ENCODE measurements around the gene COL8A1. TPM values are rescaled to one million over a fixed set of nuclear protein-coding genes. Genes with fewer than 3 reads are reported as not detected.

Gene COL8A1
- total and polyA plus RNA-seq, 10 of the 15 experiments (the other 5 are each of a cell fraction or from before 2014, with no cell fraction given), result 0.04 to 0.73 (median 0.10) TPM; not detected in 5

DNA sequence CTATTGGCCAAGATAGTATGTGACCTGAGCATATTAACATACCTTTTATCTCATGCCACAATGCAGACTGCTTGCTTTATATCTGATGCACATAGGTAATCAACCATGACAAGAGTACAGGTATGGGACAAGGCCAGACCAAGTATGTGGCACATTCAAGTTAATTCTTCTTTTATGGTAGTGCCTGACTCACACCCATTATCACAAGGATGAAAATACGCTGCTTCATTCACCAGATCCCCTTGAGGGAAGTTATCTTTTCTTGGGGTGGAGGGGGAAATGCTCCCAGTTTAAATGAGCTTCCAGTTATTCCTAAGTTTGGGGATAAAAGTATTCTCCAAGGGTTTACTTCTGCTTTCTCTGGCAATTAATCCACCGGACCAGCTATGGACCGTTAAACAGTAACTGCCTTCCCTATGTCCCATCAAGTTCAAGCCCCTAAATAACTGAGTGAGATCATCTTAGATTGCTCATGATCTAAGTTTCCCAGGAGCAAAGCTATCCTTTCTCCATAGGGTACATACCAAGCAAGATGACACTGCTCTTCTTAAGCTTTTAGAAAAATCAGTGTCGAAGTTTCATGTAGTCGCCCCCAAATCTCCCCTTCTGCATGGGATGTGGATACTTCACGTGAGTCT, 1.9 kb downstream of the COL8A1 start:
- Histone ChIP-seq H3K27me3 (replicated peaks in 1 of 2; ENCODE audit: control insufficient read depth in 2 of 2, insufficient read depth in 2 of 2, low read length in 1 of 2) (peaks cover 4 to 12% of the 10 kb centered on the region in 2 experiments; a peak in 3 of 4 replicates), H3K36me3 (ENCODE audit: control insufficient read depth in 2 of 2, insufficient read depth in 2 of 2, low read length in 1 of 2) (no peaks in the 10 kb centered on the region), H3K9ac (ENCODE audit: control insufficient read depth, insufficient read depth, low read length) (no peak overlapping the region), H3K9me3 (replicated peaks; ENCODE audit: control insufficient read depth, insufficient read depth, low read length) (no peaks in the 10 kb centered on the region), H4K20me1 (ENCODE audit: control insufficient read depth, insufficient read depth) (no peaks in the 10 kb centered on the region), H3K79me2 (ENCODE audit: control insufficient read depth, insufficient read depth, low read length) (no peaks in the 10 kb centered on the region), H3K4me2 (ENCODE audit: control insufficient read depth, insufficient read depth) (no peak overlapping the region), H3K4me3 (no peak overlapping the region), H3K4me1 (ENCODE audit: control insufficient read depth, insufficient read depth, low read length) (no peaks in the 10 kb centered on the region), H3K27ac (ENCODE audit: control insufficient read depth, insufficient read depth) (no peak overlapping the region), H2AFZ (ENCODE audit: control insufficient read depth, low read depth, low read length) (no peak overlapping the region)
- SMC1A ChIA-PET (ENCODE audit: uncharacterized antibody, unreplicated experiment), result interaction anchor here (0.6 to 0.8 kb wide), 2 partner anchors 13 to 179 kb away, joined by 3 to 4 read pairs; no protein-coding TSS in a partner anchor
- POLR2A ChIA-PET, result no interaction called here
- CTCF ChIA-PET, result interaction anchor here (0.8 to 9.7 kb wide), 8 partner anchors 8 to 140 kb away, joined by 3 to 78 read pairs (median 4); no protein-coding TSS in a partner anchor
- ATAC-seq (no peak), DNase-seq (ENCODE audit: low read depth, low spot score) (no peak), FAIRE-seq (no peak)
- RAD21 ChIA-PET (ENCODE audit: unreplicated experiment), result no interaction called here
- BruUV-seq (replicated peaks), result no TSS peak
- intact Hi-C loops (cut with micrococcal nuclease; ENCODE audit: unreplicated experiment), result no loop called here
- TF ChIP-seq SUPT20H (IDR thresholded peaks at IDR 0.05; ENCODE audit: borderline replicate concordance, control insufficient read depth, low read depth, low read length), result no peak
- no peak for TF ChIP-seq EED (IDR thresholded peaks at IDR 0.05; ENCODE audit: low read depth)
- no peak for TF ChIP-seq SREBF1 (IDR thresholded peaks at IDR 0.05; ENCODE audit: low read length)
- 49% methylated on average over 6 of the region's 6 CpGs for WGBS (ENCODE audit: insufficient coverage, insufficient replicate concordance, low lambda C conversion rate, missing lambda C conversion rate)
- in situ Hi-C loops (cut with MboI), result no loop called here

DNA sequence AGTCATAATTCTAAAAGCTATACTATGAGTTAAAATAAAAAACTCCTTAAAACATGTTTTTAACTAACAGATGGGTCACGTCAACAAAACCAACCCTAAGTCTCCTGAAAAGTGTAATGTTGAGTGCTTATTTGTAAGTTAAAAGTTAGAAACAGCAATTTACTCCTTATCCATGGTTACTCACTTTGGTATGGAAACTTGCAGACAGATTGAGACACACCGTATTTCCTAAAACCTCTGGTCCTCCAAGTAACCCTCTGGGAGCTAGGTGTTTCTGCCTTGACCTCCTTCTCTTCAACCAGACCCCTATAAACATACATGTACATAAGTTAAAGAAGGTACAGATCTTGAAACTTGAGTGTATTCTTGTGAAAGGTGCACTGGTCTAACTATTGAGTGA, 3.1 kb downstream of the COL8A1 start:
- WGBS (ENCODE audit: insufficient coverage, insufficient replicate concordance, low lambda C conversion rate, missing lambda C conversion rate), result 4% methylated on average over 2 of the region's 2 CpGs
- in situ Hi-C loops (cut with MboI), result no loop called here
- Histone ChIP-seq H4K20me1 (ENCODE audit: control insufficient read depth, insufficient read depth) (no peaks in the 10 kb centered on the region), H3K27ac (ENCODE audit: control insufficient read depth, insufficient read depth) (no peak overlapping the region), H2AFZ (ENCODE audit: control insufficient read depth, low read depth, low read length) (no peak overlapping the region), H3K9ac (ENCODE audit: control insufficient read depth, insufficient read depth, low read length) (no peak overlapping the region), H3K4me1 (ENCODE audit: control insufficient read depth, insufficient read depth, low read length) (no peaks in the 10 kb centered on the region), H3K4me3 (no peak overlapping the region), H3K27me3 (replicated peaks in 1 of 2; ENCODE audit: control insufficient read depth in 2 of 2, insufficient read depth in 2 of 2, low read length in 1 of 2) (peaks cover 4 to 12% of the 10 kb centered on the region in 2 experiments; a peak in 3 of 4 replicates), H3K36me3 (ENCODE audit: control insufficient read depth in 2 of 2, insufficient read depth in 2 of 2, low read length in 1 of 2) (no peaks in the 10 kb centered on the region), H3K9me3 (replicated peaks; ENCODE audit: control insufficient read depth, insufficient read depth, low read length) (no peaks in the 10 kb centered on the region), H3K4me2 (ENCODE audit: control insufficient read depth, insufficient read depth) (no peak overlapping the region), H3K79me2 (ENCODE audit: control insufficient read depth, insufficient read depth, low read length) (no peaks in the 10 kb centered on the region)
- TF ChIP-seq HDAC2 (IDR thresholded peaks at IDR 0.05) (no peak), WRNIP1 (IDR thresholded peaks at IDR 0.05; ENCODE audit: borderline replicate concordance, low read depth, low read length) (no peak), RBBP5 (conservative IDR thresholded peaks at IDR 0.05) (no peak), TBL1XR1 (IDR thresholded peaks at IDR 0.05; ENCODE audit: low read depth, low read length) (no peak), IRF4 (IDR thresholded peaks at IDR 0.05; ENCODE audit: low read depth, low read length) (no peak), CREM (IDR thresholded peaks at IDR 0.05; ENCODE audit: low read depth) (no peak), MTA3 (IDR thresholded peaks at IDR 0.05; ENCODE audit: borderline replicate concordance, low read length) (no peak)
- TF ChIP-seq, protein P1, sequence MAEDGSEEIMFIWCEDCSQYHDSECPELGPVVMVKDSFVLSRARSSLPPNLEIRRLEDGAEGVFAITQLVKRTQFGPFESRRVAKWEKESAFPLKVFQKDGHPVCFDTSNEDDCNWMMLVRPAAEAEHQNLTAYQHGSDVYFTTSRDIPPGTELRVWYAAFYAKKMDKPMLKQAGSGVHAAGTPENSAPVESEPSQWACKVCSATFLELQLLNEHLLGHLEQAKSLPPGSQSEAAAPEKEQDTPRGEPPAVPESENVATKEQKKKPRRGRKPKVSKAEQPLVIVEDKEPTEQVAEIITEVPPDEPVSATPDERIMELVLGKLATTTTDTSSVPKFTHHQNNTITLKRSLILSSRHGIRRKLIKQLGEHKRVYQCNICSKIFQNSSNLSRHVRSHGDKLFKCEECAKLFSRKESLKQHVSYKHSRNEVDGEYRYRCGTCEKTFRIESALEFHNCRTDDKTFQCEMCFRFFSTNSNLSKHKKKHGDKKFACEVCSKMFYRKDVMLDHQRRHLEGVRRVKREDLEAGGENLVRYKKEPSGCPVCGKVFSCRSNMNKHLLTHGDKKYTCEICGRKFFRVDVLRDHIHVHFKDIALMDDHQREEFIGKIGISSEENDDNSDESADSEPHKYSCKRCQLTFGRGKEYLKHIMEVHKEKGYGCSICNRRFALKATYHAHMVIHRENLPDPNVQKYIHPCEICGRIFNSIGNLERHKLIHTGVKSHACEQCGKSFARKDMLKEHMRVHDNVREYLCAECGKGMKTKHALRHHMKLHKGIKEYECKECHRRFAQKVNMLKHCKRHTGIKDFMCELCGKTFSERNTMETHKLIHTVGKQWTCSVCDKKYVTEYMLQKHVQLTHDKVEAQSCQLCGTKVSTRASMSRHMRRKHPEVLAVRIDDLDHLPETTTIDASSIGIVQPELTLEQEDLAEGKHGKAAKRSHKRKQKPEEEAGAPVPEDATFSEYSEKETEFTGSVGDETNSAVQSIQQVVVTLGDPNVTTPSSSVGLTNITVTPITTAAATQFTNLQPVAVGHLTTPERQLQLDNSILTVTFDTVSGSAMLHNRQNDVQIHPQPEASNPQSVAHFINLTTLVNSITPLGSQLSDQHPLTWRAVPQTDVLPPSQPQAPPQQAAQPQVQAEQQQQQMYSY (CRISPR knock-in tag; IDR thresholded peaks at IDR 0.05), result no peak
- ATAC-seq, result no peak
- POLR2A ChIA-PET, result interaction anchor here (0.6 kb wide), 1 partner anchor 42 kb away, joined by 3 read pairs; no protein-coding TSS in a partner anchor
- CTCF ChIA-PET, result interaction anchor here (0.8 to 9.7 kb wide), 8 partner anchors 7 to 142 kb away, joined by 3 to 78 read pairs (median 4); no protein-coding TSS in a partner anchor
- BruUV-seq (replicated peaks), result no TSS peak
- RAD21 ChIA-PET (ENCODE audit: unreplicated experiment), result no interaction called here
- SMC1A ChIA-PET (ENCODE audit: uncharacterized antibody, unreplicated experiment), result interaction anchor here (1.1 to 1.4 kb wide), 3 partner anchors 9 to 15 kb away, joined by 4 to 5 read pairs (median 4); no protein-coding TSS in a partner anchor
- DNase-seq (ENCODE audit: low read depth, low spot score), result no peak
- intact Hi-C loops (cut with micrococcal nuclease; ENCODE audit: unreplicated experiment), result no loop called here
- no peak for FAIRE-seq

Measured in GM12878 (cell line).